Measurements from ENCODE around the gene NUCB1.
"Not testable (repeated sequence)": the region's sequence is repeated elsewhere in the genome, so short reads cannot be mapped to it uniquely, and the experiment has no call there.

Gene NUCB1

DNA sequence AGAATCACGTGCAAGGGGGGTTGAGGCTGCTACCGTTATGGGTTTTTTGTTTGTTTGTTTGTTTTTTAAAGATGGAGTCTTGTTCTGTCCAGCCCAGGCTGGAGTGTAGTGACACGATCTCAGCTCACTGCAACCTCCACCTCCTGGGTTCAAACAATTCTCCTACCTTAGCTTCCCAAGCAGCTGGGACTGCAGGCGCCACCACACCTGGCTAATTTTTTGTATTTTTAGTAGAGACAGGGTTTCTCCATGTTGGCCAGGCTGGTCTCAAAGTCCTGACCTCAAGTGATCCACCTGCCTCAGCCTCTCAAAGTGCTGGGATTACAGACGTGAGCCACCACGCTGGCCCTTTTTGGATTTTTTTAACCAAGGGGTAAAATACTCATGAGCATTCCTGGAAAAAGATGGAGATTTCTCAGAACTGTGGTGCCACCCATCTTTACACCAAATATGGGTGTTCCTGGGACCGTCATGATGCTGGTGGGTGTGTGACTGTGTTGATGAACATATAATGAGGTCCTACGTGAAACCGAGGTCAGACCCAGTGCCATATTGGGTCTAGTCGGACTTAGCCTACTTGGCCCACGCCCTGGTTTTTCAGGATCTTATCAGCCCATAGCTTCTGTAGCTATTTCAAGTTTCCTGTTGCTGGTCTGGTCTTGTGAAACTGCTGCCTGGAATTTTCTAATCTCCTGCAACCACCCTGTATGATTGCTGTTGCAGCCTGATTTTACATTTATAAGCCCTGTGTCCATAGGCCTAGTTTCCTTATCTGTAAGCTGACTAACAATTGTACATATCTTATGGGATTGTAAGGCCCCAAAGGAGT lies 21.7 kb upstream of the NUCB1 start:
- peaks cover 3% of the 10 kb centered on the region for H3K4me1 ChIP-seq (ENCODE audit: control insufficient read depth, insufficient read depth, low read length)
- H3K9ac ChIP-seq (ENCODE audit: low read depth, low read length): no peak overlapping the region

DNA sequence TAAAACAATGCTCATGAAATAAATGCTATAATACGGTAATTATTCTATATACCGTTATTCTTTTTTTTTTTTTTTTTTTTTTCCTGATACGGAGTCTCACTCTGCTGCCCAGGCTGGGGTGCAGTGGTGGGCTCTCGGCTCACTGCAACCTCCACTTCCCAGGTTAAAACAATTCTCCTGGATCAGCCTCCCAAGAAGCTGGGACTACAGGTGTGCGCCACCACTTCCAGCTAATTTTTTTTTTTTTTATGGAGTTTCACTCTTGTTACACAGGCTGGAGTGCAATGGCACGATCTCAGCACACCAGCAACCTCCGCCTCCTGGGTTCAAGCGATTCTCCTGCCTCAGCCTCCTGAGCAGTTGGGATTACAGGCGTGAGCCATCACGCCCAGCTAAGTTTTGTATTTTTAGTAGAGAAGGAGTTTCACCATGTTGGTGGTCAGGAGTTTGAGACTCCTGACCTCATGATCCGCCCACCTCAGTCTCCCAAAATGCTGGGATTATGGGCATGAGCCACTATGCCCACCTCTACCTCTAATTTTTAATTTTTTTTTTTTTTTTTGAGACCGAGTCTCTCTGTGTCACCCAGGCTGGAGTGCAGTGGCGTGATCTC lies 21.0 kb upstream of the NUCB1 start:
- Histone ChIP-seq H3K4me3 (ENCODE audit: low read depth, low read length) (no peak overlapping the region), H3K27me3 (ENCODE audit: control insufficient read depth, insufficient read depth, low read length) (no peaks in the 10 kb centered on the region), H3K9me3 (ENCODE audit: control insufficient read depth, insufficient read depth, low read length) (no peaks in the 10 kb centered on the region), H3K9ac (ENCODE audit: low read depth, low read length) (no peak overlapping the region), H3K36me3 (ENCODE audit: control insufficient read depth, insufficient read depth, low read length) (peaks cover 17% of the 10 kb centered on the region), H3K4me1 (ENCODE audit: control insufficient read depth, insufficient read depth, low read length) (peaks cover 3% of the 10 kb centered on the region)

More for the DNA sequence above, 21.7 kb upstream of the NUCB1 start:
- Histone ChIP-seq H3K9me3 (ENCODE audit: control insufficient read depth, insufficient read depth, low read length) (no peaks in the 10 kb centered on the region), H3K36me3 (ENCODE audit: control insufficient read depth, insufficient read depth, low read length) (peaks cover 24% of the 10 kb centered on the region), H3K4me3 (ENCODE audit: low read depth, low read length) (no peak overlapping the region), H3K27me3 (ENCODE audit: control insufficient read depth, insufficient read depth, low read length) (no peaks in the 10 kb centered on the region)

DNA sequence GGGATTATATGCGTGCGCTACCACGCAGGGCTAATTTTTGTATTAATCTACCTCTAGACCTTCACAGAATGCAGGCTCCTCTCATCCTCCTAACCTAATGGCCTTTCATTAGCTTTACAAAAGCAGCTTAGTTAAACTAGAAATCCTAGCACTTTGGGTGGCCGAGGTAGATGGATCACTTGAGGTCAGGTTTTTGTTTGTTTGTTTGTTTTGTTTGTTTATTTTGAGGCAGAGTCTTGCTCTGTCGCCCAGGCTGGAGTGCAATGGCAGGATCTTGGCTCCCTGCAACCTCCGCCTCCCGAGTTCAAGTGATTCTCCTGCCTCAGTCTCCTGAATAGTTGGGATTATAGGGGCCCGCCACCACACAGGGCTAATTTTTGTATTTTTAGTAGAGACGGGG lies 20.4 kb upstream of the NUCB1 start:
- H3K36me3 ChIP-seq (ENCODE audit: control insufficient read depth, insufficient read depth, low read length): peaks cover 11% of the 10 kb centered on the region
- H3K9ac ChIP-seq (ENCODE audit: low read depth, low read length); H3K4me1 ChIP-seq (ENCODE audit: control insufficient read depth, insufficient read depth, low read length); H3K4me3 ChIP-seq (ENCODE audit: low read depth, low read length); H3K27me3 ChIP-seq (ENCODE audit: control insufficient read depth, insufficient read depth, low read length); H3K9me3 ChIP-seq (ENCODE audit: control insufficient read depth, insufficient read depth, low read length): not testable (repeated sequence)

DNA sequence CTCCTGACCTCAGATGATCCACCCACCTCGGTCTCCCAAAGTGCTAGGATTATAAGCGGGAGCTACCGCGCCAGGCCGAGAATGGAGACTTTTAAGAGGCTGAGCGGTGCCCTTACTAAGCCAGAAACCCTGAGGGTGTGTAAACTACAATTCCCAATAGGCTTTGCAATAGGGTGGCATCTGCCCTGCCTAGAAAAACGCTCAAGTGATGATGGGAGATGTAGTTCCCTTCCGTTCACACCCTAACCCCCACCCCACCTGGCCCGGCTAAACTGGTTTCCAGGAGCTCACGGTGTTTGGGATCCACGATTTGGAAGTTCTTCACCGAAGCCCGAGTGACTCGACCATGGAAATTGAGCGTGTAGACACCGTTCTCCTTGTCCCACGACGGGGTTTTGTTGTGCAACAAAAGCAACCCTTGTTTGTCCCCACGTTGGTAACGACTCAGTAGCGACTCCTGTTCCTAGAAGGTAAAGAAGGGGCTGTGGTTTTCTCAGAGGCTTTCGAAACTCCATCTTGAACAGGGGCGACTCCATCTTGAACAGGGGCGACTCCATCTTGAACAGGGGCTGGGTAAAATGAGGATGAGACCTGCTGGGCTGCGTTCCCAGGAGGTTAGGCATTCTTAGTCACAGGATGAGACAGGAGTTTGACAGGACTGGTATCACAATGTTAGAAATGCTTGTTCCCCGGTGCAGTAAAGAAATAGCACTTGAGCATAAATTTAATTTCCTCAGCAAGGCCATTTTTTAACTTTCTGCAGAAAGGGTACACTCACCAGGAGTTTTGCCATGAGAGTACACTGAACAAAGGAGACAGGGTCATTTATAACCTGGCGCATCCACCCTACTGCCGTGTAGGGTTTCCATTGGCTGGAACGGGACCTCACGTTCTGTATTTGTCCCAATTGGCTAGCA lies 18.1 kb upstream of the NUCB1 start:
- no peak overlapping the region for H3K4me3 ChIP-seq (ENCODE audit: low read depth, low read length)
- peaks cover 5% of the 10 kb centered on the region for H3K4me1 ChIP-seq (ENCODE audit: control insufficient read depth, insufficient read depth, low read length)
- no peaks in the 10 kb centered on the region for H3K9me3 ChIP-seq (ENCODE audit: control insufficient read depth, insufficient read depth, low read length)
- H3K27me3 ChIP-seq (ENCODE audit: control insufficient read depth, insufficient read depth, low read length): no peaks in the 10 kb centered on the region
- no peaks in the 10 kb centered on the region for H3K36me3 ChIP-seq (ENCODE audit: control insufficient read depth, insufficient read depth, low read length)
- H3K9ac ChIP-seq (ENCODE audit: low read depth, low read length): no peak overlapping the region

DNA sequence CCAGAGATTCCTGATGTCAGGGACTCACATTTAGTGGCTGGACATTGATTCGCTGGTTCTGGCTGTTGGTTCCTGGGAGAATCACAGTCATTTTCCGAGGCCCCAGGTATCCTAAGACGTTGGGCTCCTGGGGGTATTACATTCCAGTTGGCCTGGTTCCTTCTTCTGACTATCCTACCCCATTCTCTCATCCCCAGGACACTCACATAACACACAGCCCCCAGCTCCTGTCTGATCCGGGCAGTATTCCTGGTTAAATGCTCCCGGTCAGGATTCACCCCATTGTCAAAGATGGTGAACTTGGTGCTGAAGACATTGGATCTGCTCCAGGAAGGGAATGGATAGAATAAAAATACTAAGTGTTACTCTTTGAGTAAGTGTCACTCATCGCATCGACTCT lies 16.4 kb upstream of the NUCB1 start:
- Histone ChIP-seq H3K27me3 (ENCODE audit: control insufficient read depth, insufficient read depth, low read length) (no peaks in the 10 kb centered on the region), H3K4me3 (ENCODE audit: low read depth, low read length) (no peak overlapping the region), H3K36me3 (ENCODE audit: control insufficient read depth, insufficient read depth, low read length) (no peaks in the 10 kb centered on the region), H3K9ac (ENCODE audit: low read depth, low read length) (no peak overlapping the region), H3K9me3 (ENCODE audit: control insufficient read depth, insufficient read depth, low read length) (no peaks in the 10 kb centered on the region), H3K4me1 (ENCODE audit: control insufficient read depth, insufficient read depth, low read length) (peaks cover 5% of the 10 kb centered on the region)

DNA sequence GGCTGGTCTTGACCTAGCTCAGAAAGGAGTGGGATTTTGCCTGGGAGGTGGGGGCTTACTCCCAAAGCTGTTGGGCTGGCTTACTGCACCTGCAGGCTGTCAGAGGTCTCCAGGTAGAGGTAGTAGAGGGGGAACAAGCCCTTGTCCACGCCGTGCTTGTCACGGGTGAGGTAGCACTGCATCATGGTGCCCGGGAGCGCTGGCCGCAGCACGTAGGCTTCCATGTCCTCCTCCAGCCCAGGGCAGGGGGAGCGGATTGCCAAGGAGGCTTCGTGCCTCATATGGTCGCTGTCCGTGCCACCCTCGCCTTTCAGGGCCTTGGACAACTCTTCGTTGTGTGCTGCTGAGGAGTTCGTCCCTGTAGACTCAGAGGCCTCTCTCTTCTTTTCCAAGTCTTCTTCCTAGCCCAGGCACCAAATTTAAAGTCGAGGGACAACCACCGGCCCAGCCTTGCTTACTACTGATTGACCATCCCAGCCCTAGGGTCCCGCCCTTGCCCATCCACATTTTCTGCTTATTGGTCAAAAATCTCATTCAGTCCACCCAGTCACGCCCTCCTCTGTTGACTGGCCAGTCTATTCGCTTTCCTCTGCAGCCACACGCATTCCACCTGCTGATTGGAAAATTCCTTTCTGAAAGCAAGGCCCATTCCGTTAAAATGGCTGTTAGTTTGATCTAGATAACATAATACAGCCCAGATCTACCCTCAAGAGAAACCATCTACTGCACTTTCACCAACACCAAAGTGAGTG lies 12.1 kb upstream of the NUCB1 start:
- no peaks in the 10 kb centered on the region for H3K9me3 ChIP-seq (ENCODE audit: control insufficient read depth, insufficient read depth, low read length)
- no peaks in the 10 kb centered on the region for H3K36me3 ChIP-seq (ENCODE audit: control insufficient read depth, insufficient read depth, low read length)
- no peak overlapping the region for H3K4me3 ChIP-seq (ENCODE audit: low read depth, low read length)
- peaks cover 5% of the 10 kb centered on the region for H3K4me1 ChIP-seq (ENCODE audit: control insufficient read depth, insufficient read depth, low read length)
- H3K9ac ChIP-seq (ENCODE audit: low read depth, low read length): no peak overlapping the region
- H3K27me3 ChIP-seq (ENCODE audit: control insufficient read depth, insufficient read depth, low read length): no peaks in the 10 kb centered on the region

DNA sequence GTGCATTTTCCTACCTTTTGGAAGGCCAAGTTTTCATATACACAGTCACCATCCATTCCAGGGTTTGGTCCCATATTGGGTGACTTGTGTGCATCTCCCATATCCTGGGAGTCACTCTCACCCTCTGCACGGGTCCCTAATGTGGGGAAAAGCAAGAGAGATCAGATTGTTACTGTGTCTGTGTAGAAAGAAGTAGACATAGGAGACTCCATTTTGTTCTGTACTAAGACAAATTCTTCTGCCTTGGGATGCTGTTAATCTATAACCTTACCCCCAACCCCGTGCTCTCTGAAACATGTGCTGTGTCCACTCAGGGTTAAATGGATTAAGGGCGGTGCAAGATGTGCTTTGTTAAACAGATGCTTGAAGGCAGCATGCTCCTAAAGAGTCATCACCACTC lies 10.6 kb upstream of the NUCB1 start:
- H3K9me3 ChIP-seq (ENCODE audit: control insufficient read depth, insufficient read depth, low read length); H3K4me3 ChIP-seq (ENCODE audit: low read depth, low read length); H3K9ac ChIP-seq (ENCODE audit: low read depth, low read length); H3K27me3 ChIP-seq (ENCODE audit: control insufficient read depth, insufficient read depth, low read length); H3K36me3 ChIP-seq (ENCODE audit: control insufficient read depth, insufficient read depth, low read length); H3K4me1 ChIP-seq (ENCODE audit: control insufficient read depth, insufficient read depth, low read length): not testable (repeated sequence)

- no peaks in the 10 kb centered on the region for H3K36me3 ChIP-seq (ENCODE audit: control insufficient read depth, insufficient read depth, low read length)
- H3K4me3 ChIP-seq (ENCODE audit: low read depth, low read length): no peak overlapping the region
- H3K9me3 ChIP-seq (ENCODE audit: control insufficient read depth, insufficient read depth, low read length): no peaks in the 10 kb centered on the region
- H3K9ac ChIP-seq (ENCODE audit: low read depth, low read length): no peak overlapping the region
- no peaks in the 10 kb centered on the region for H3K27me3 ChIP-seq (ENCODE audit: control insufficient read depth, insufficient read depth, low read length)
- peaks cover 2% of the 10 kb centered on the region for H3K4me1 ChIP-seq (ENCODE audit: control insufficient read depth, insufficient read depth, low read length)
These were observed 9.6 kb upstream of the NUCB1 start for GRCh38 chr19:48890551-48890950.

DNA sequence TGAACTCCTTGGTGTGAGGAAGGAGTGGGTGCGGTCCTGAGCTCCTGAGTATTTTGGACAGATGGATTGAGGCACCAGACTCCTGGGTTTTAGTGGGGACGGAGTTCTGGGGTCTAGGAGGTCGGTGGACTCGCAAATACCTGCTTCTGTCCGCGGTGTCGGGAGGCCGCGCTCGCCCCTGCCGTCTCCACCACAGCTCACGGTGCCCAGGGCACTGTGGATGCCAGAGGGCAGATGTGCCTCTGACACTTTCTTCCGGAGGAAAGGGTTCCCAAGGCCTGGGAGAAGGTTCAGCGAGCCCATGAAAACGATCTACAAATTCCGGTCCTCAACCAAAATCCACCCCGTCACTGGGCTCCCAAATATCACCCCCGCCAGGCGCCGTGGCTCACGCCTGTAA lies 4.9 kb upstream of the NUCB1 start:
- Histone ChIP-seq H3K9ac (ENCODE audit: low read depth, low read length) (no peak overlapping the region), H3K9me3 (ENCODE audit: control insufficient read depth, insufficient read depth, low read length) (no peaks in the 10 kb centered on the region), H3K4me1 (ENCODE audit: control insufficient read depth, insufficient read depth, low read length) (peaks cover 2% of the 10 kb centered on the region), H3K27me3 (ENCODE audit: control insufficient read depth, insufficient read depth, low read length) (no peaks in the 10 kb centered on the region), H3K36me3 (ENCODE audit: control insufficient read depth, insufficient read depth, low read length) (no peaks in the 10 kb centered on the region), H3K4me3 (ENCODE audit: low read depth, low read length) (peak overlapping the region; percentile 54)

- no peaks in the 10 kb centered on the region for H3K27me3 ChIP-seq (ENCODE audit: control insufficient read depth, insufficient read depth, low read length)
- H3K4me3 ChIP-seq (ENCODE audit: low read depth, low read length): peak overlapping the region; percentile 43
- no peaks in the 10 kb centered on the region for H3K4me1 ChIP-seq (ENCODE audit: control insufficient read depth, insufficient read depth, low read length)
- H3K9ac ChIP-seq (ENCODE audit: low read depth, low read length): no peak overlapping the region
- no peaks in the 10 kb centered on the region for H3K9me3 ChIP-seq (ENCODE audit: control insufficient read depth, insufficient read depth, low read length)
- no peaks in the 10 kb centered on the region for H3K36me3 ChIP-seq (ENCODE audit: control insufficient read depth, insufficient read depth, low read length)
These were observed 3.9 kb upstream of the NUCB1 start for GRCh38 chr19:48896191-48896720.

- no peak overlapping the region for H3K9ac ChIP-seq (ENCODE audit: low read depth, low read length)
- H3K27me3 ChIP-seq (ENCODE audit: control insufficient read depth, insufficient read depth, low read length): no peaks in the 10 kb centered on the region
- H3K36me3 ChIP-seq (ENCODE audit: control insufficient read depth, insufficient read depth, low read length): peaks cover 6% of the 10 kb centered on the region
- H3K9me3 ChIP-seq (ENCODE audit: control insufficient read depth, insufficient read depth, low read length): no peaks in the 10 kb centered on the region
- no peak overlapping the region for H3K4me3 ChIP-seq (ENCODE audit: low read depth, low read length)
- no peaks in the 10 kb centered on the region for H3K4me1 ChIP-seq (ENCODE audit: control insufficient read depth, insufficient read depth, low read length)
These were observed 2.9 kb upstream of the NUCB1 start for GRCh38 chr19:48897181-48897580.
